Fibroblast of lung (primary cell): Measurements from ENCODE around the gene MCM5. TPM values are rescaled to one million over a fixed set of nuclear protein-coding genes. Genes with fewer than 3 reads are reported as not detected.

Experiments used
- DNase-seq, 2 donors: peaks; one replicate each; pipeline versions ENCODE4 v3.0.0 to v3.0.0-alpha.2; 2010; ENCODE audit warnings: low read depth in 2 of 2
- H2AFZ ChIP-seq: 2 replicates; pipeline ENCODE4 v1.5.1; 2012; ENCODE audit warnings: low read length, control low read depth, inconsistent platforms
- H3K27ac ChIP-seq: 2 replicates; pipeline ENCODE4 v1.5.1; 2011; ENCODE audit warnings: low read length, control low read depth; ENCODE audit not compliant: insufficient read depth
- H3K27me3 ChIP-seq: 2 replicates; pipeline ENCODE4 v1.5.1; 2011; ENCODE audit warnings: mild to moderate bottlenecking, low read length; ENCODE audit not compliant: control insufficient read depth, insufficient read depth
- H3K36me3 ChIP-seq: 2 replicates; pipeline ENCODE4 v1.5.1; 2011; ENCODE audit warnings: low read length; ENCODE audit not compliant: control insufficient read depth, insufficient read depth
- H3K4me1 ChIP-seq: 2 replicates; pipeline ENCODE4 v1.5.1; 2011; ENCODE audit warnings: low read length; ENCODE audit not compliant: control insufficient read depth, insufficient read depth; ENCODE audit errors: extremely low read depth
- H3K4me2 ChIP-seq: 2 replicates; pipeline ENCODE4 v1.5.1; 2011; ENCODE audit warnings: low read length, control low read depth; ENCODE audit not compliant: insufficient read depth; ENCODE audit errors: extremely low read depth
- H3K4me3 ChIP-seq, 4 experiments: fragments of 200-600 bp in 1 of 4; sonication (generic) in 1 of 4; replicated peaks in 1 of 4; 2 replicates each; pipeline ENCODE4 v1.5.1; 2011 to 2016; ENCODE audit warnings: low read length in 4 of 4, low read depth in 3 of 4, mild to moderate bottlenecking in 3 of 4, control low read depth in 2 of 4, inconsistent platforms in 1 of 4, mixed read lengths in 1 of 4; ENCODE audit not compliant: insufficient read depth in 1 of 4; ENCODE audit errors: control extremely low read depth in 1 of 4
- H3K79me2 ChIP-seq: 2 replicates; pipeline ENCODE4 v1.5.1; 2012; ENCODE audit warnings: mild to moderate bottlenecking, low read length, inconsistent platforms; ENCODE audit not compliant: control insufficient read depth, insufficient read depth
- H3K9ac ChIP-seq: 2 replicates; pipeline ENCODE4 v1.5.1; 2011; ENCODE audit warnings: mild to moderate bottlenecking, low read length, control low read depth; ENCODE audit not compliant: insufficient read depth
- H3K9me3 ChIP-seq: 2 replicates; pipeline ENCODE4 v1.5.1; 2012; ENCODE audit warnings: low read depth, low read length; ENCODE audit not compliant: control insufficient read depth, insufficient read depth
- H4K20me1 ChIP-seq: 2 replicates; pipeline ENCODE4 v1.5.1; 2011; ENCODE audit warnings: low read length; ENCODE audit not compliant: control insufficient read depth, insufficient read depth; ENCODE audit errors: extremely low read depth
- CTCF ChIP-seq, 2 donors: IDR thresholded peaks in 1 of 2; conservative IDR thresholded peaks in 1 of 2; 1 replicate in 1 of 2; 2 replicates in 1 of 2; pipeline ENCODE4 v1.5.1; 2011 to 2012; ENCODE audit warnings: low read length in 2 of 2, control low read depth in 1 of 2, inconsistent platforms in 1 of 2, low read depth in 1 of 2, mild to moderate bottlenecking in 1 of 2
- EZH2 ChIP-seq: IDR thresholded peaks from 2 replicates; pipeline ENCODE4 v1.5.1; 2012; ENCODE audit warnings: low read length, control low read depth, mild to moderate bottlenecking; ENCODE audit errors: missing control alignments
- polyA plus RNA-seq, 2 donors: library from polyadenylated mRNA; depleted of rRNA in 1 of 2; stranded (reverse) in 1 of 2; unstranded in 1 of 2; fragments of >200 nt; gene quantifications; 2 replicates each; pipeline ENCODE4 v1.2.1, GENCODE V29; 2011 to 2012; ENCODE audit warnings: missing spikeins in 1 of 2
- total RNA-seq: library from RNA; depleted of rRNA; stranded (reverse); fragments of >200 nt; gene quantifications from 2 replicates; pipeline ENCODE4 v1.2.1, GENCODE V29; 2014

The MCM5 gene
- total and polyA plus RNA-seq, 2 donors (not counting 1 experiment from before 2014, with no cell fraction given), result 13.4 to 21.7 TPM

- Histone ChIP-seq H3K9me3 (no peaks in the 10 kb centered on the region), H3K9ac (no peak overlapping the region), H2AFZ (no peak overlapping the region), H3K79me2 (no peaks in the 10 kb centered on the region), H3K27me3 (no peaks in the 10 kb centered on the region), H3K4me2 (no peak overlapping the region), H3K4me3 (no peak overlapping the region), H3K36me3 (peaks cover 9% of the 10 kb centered on the region), H4K20me1 (no peaks in the 10 kb centered on the region), H3K4me1 (peaks cover 6% of the 10 kb centered on the region), H3K27ac (no peak overlapping the region)
- no peak for TF ChIP-seq EZH2
- TF ChIP-seq CTCF (conservative IDR thresholded peaks at IDR 0.05 in 1 of 2, IDR thresholded peaks at IDR 0.05 in 1 of 2; ENCODE audit: low read depth in 1 of 2, low read length in 2 of 2), result no peak
- DNase-seq, result no peak
Measured at GRCh38 chr22:35426801-35427140, 26.8 kb downstream of the MCM5 start.

DNA sequence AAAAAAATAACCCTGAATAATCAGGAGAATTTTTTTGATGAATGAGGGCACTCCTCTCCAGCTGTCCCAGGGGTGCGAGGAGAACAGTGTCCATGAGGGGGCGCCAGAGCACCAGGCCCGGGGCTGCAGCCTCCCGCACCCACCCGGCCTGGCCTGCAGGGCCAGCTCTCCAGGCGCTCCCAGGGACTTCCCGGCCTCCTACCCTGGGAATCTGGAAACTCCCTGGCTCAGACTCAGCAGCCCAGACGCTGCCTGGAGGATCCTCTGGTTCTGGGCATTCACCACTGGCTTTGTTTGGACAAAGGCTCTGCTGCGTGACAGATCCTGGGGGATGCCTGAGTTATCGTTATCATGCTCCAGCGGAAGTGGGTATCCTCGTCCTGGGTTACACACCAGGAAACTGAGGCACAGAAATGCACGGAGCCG is 31.0 kb downstream of the MCM5 start:
- Histone ChIP-seq H2AFZ (peak overlapping the region; percentile 19), H3K4me2 (peak overlapping the region; percentile 32), H3K27me3 (no peaks in the 10 kb centered on the region), H3K9ac (no peak overlapping the region), H3K4me1 (peaks cover 5% of the 10 kb centered on the region), H4K20me1 (no peaks in the 10 kb centered on the region), H3K4me3 (no peak overlapping the region), H3K79me2 (no peaks in the 10 kb centered on the region), H3K27ac (peak overlapping the region; percentile 38), H3K36me3 (no peaks in the 10 kb centered on the region), H3K9me3 (no peaks in the 10 kb centered on the region)
- DNase-seq, result peak; percentile 82 to 89
- TF ChIP-seq EZH2, result no peak
- peak; percentile 85 to 97 for TF ChIP-seq CTCF (conservative IDR thresholded peaks at IDR 0.05 in 1 of 2, IDR thresholded peaks at IDR 0.05 in 1 of 2; ENCODE audit: low read depth in 1 of 2, low read length in 2 of 2)

DNA sequence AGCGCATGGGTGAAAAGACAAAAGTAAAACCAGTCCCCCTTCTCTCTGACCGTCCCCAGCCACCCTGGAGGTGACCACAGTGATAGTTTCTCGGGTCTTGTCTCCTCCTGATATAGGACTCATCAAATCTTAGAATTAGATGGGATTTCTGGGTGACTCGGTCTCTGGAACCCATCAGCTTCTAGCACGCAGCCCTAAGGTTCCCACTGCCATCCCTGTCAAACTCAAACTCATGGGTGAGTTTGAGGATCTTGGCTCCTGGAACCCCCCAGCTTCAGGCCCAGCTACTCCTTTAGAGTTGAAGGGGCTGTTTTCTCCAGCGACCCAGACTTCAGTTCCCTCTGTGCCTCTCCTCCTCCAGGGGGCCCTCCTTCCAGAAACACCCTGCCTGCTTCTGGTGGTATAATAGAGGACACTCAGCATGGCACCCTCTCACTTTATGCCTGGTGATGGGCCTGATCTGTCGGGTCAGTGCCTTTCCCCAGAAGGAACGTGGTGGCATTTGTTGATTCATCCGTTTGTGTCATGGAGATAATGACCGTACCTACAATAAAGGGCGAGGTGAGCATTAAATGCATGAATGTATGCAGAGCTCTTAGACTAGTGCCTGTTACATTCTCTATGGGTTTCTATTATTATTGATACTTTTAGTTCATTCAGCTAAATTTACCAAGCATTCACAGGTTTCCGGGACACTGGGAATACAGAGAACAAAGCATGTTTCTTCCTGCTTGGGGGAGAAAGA is 31.7 kb downstream of the MCM5 start:
- Histone ChIP-seq H3K36me3 (no peaks in the 10 kb centered on the region), H3K27me3 (no peaks in the 10 kb centered on the region), H3K4me1 (peaks cover 5% of the 10 kb centered on the region), H4K20me1 (no peaks in the 10 kb centered on the region), H2AFZ (no peak overlapping the region), H3K27ac (no peak overlapping the region), H3K9ac (no peak overlapping the region), H3K4me3 (no peak overlapping the region), H3K4me2 (no peak overlapping the region), H3K9me3 (no peaks in the 10 kb centered on the region), H3K79me2 (no peaks in the 10 kb centered on the region)
- DNase-seq, result no peak
- peak in 1 of 2 donors; percentile 20 for TF ChIP-seq CTCF (conservative IDR thresholded peaks at IDR 0.05 in 1 of 2, IDR thresholded peaks at IDR 0.05 in 1 of 2; ENCODE audit: low read depth in 1 of 2, low read length in 2 of 2)
- TF ChIP-seq EZH2, result no peak
